Activated CD4-positive, alpha-beta T cell treated with anti-CD3 and anti-CD28 coated beads, Interleukin-2, amount 10 ng/mL, durations not matched to agents 7 days and 5 days (primary cell): Measurements from ENCODE around the gene ENTREP1. TPM values are rescaled to one million over a fixed set of nuclear protein-coding genes. Genes with fewer than 3 reads are reported as not detected.

Experiments used
- CTCF ChIA-PET: fragments of 350-600 bp; sonication (Branson Sonifier 250); formaldehyde crosslinking; loops from one replicate; lab custom pipeline; 2021; ENCODE audit warnings: antibody characterized with exemption; lab: Charles Lee
- POLR2A ChIA-PET: fragments of 350-600 bp; sonication (Branson Sonifier 250); formaldehyde crosslinking; loops from one replicate; lab custom pipeline; 2021; ENCODE audit warnings: antibody characterized with exemption; lab: Charles Lee
- DNase-seq: peaks from one replicate; pipeline ENCODE4 v3.0.0-alpha.2; 2020
- H3K27ac Mint-ChIP-seq: one replicate; pipeline ENCODE4 v1.8.0; 2021; ENCODE audit warnings: mild to moderate bottlenecking, moderate library complexity, mixed read lengths
- H3K27me3 Mint-ChIP-seq: one replicate; pipeline ENCODE4 v1.8.0; 2021; ENCODE audit warnings: mixed read lengths
- H3K36me3 Mint-ChIP-seq: one replicate; pipeline ENCODE4 v1.8.0; 2021; ENCODE audit warnings: low read depth, mixed read lengths
- H3K4me1 Mint-ChIP-seq: one replicate; pipeline ENCODE4 v1.8.0; 2021; ENCODE audit warnings: mixed read lengths
- H3K4me3 Mint-ChIP-seq: one replicate; pipeline ENCODE4 v1.8.0; 2021; ENCODE audit warnings: mild to moderate bottlenecking, moderate library complexity, mixed read lengths
- H3K9me3 Mint-ChIP-seq: one replicate; pipeline ENCODE4 v1.8.0; 2021; ENCODE audit warnings: mixed read lengths
- total RNA-seq, 2 experiments: library from RNA; stranded (reverse); gene quantifications; one replicate each; pipeline ENCODE4 v1.2.3, GENCODE V29; 2021

Gene ENTREP1
- total RNA-seq, result not detected

DNA sequence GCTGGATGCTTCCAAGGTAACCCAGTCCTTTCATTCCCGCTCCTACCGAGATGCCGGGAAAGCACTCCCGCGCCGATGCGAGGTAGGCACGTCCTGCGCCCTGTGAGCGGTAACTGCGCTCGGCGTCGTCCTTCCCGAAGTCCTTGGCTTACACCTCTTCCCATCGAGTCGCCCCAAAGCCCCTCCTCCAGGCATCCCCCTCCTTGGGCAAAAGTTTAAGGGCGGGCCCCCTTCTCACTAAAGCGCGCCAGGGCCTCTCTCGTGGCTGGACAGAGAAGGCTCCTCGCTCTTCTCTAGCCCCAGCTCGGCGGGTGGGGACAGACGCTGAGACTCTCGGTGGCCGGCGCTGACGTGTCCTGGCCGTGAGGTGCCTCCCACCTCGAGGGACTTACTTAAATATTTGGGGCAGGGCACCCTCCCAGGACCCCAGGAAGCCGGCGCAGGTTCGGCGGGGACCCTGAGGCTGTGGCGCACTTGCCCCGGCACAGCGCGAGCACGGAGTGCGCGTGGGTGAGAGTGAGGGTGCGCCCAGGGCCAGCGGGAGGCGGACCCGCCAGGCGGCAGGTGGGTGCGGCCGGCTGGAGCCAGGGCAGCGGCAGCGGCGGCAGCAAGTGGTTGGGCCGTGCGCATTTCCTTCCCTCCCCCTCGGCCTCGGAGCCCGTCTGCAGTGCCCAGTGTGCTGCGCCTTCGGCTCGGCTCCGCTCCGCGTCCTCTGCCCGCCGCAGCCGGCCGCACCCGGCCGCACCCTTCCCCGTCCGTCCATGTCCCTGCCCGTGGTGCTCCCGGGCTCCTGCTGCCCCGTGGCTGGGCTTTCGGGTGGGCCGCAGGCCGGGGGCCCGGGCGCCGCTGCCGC is at the start of gene ENTREP1:
Gene ENTREP1 (plus strand): TSS at position 667 of the 853 bp plus-strand sequence. CDS start 95 bp downstream, at position 762.
- POLR2A ChIA-PET, result no interaction called here
- H3K4me3 Mint-ChIP-seq, result no peak within 1 kb of the TSS
- no peak for DNase-seq

GRCh38 chr9:69276775-69277174 is 48.2 kb upstream of the ENTREP1 start:
- ChIA-PET POLR2A (no interaction called here), CTCF (no interaction called here)
- Mint-ChIP-seq H3K36me3 (no peaks in the 10 kb centered on the region), H3K9me3 (peaks cover 15% of the 10 kb centered on the region), H3K27ac (no peak overlapping the region), H3K27me3 (peaks cover 12% of the 10 kb centered on the region), H3K4me1 (no peaks in the 10 kb centered on the region), H3K4me3 (no peak overlapping the region)
- no peak for DNase-seq

More for the DNA sequence above, at the start of gene ENTREP1:
- Mint-ChIP-seq H3K36me3 (no peaks in the 10 kb centered on the region), H3K27ac (no peak within 1 kb of the TSS), H3K4me1 (peaks cover 1% of the 10 kb centered on the region), H3K9me3 (no peaks in the 10 kb centered on the region), H3K27me3 (peaks cover 59% of the 10 kb centered on the region)
- CTCF ChIA-PET, result no interaction called here

GRCh38 chr9:69279084-69279731 is 45.8 kb upstream of the ENTREP1 start:
- ChIA-PET CTCF (no interaction called here), POLR2A (no interaction called here)
- no peak overlapping the region for H3K4me3 Mint-ChIP-seq
- peaks cover 15% of the 10 kb centered on the region for H3K9me3 Mint-ChIP-seq
- H3K27me3 Mint-ChIP-seq, result peaks cover 6% of the 10 kb centered on the region
- DNase-seq, result no peak
- H3K36me3 Mint-ChIP-seq, result no peaks in the 10 kb centered on the region
- no peaks in the 10 kb centered on the region for H3K4me1 Mint-ChIP-seq
- H3K27ac Mint-ChIP-seq, result no peak overlapping the region

GRCh38 chr9:69279733-69280132 is 45.3 kb upstream of the ENTREP1 start:
- Mint-ChIP-seq H3K27me3 (peaks cover 9% of the 10 kb centered on the region), H3K4me3 (no peak overlapping the region), H3K9me3 (peaks cover 15% of the 10 kb centered on the region), H3K27ac (no peak overlapping the region), H3K4me1 (no peaks in the 10 kb centered on the region), H3K36me3 (no peaks in the 10 kb centered on the region)
- ChIA-PET POLR2A (no interaction called here), CTCF (no interaction called here)
- DNase-seq, result no peak

DNA sequence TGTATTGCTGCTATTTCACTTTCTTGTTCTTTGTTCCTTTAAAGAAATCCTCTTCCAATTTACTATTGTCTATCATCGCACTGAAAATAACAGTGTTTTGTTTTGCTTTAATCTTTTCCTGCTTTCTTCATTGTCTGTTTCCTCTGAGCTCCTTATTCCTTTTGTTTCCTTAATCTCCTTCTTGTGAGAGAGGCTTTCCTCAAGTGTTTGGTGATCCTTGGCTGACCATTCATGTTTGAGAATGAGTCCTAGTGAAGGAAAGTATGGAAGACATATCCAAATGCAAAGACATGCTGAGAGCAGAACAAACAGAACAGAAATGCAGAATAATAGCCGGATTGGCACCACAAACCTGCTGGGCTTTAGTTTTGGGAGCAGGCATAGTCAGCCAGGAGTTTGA is 42.0 kb upstream of the ENTREP1 start:
- peaks cover 17% of the 10 kb centered on the region for H3K27me3 Mint-ChIP-seq
- no peaks in the 10 kb centered on the region for H3K36me3 Mint-ChIP-seq
- no peak overlapping the region for H3K27ac Mint-ChIP-seq
- H3K4me3 Mint-ChIP-seq, result no peak overlapping the region
- CTCF ChIA-PET, result no interaction called here
- H3K4me1 Mint-ChIP-seq, result no peaks in the 10 kb centered on the region
- peaks cover 4% of the 10 kb centered on the region for H3K9me3 Mint-ChIP-seq
- no peak for DNase-seq
- POLR2A ChIA-PET, result no interaction called here

DNA sequence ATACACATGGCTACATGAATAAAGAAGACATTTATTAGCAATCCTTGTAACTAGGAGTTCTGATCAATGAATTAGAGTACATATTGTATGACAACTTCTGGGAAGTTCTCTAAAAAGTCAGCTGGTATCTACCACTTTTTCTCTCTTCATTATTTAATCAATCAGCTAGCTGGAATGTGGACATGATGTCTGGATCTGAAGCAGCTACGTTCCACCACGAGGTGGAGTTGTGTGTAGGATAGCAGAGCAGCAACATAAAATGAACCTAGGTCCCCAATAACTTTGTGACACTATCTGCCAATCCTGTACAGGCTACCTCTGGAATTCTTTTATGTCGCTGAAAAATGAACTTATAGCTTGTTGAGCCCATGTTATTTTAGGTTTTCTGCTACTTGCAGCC is 32.9 kb upstream of the ENTREP1 start:
- H3K27ac Mint-ChIP-seq, result no peak overlapping the region
- no peak for DNase-seq
- H3K36me3 Mint-ChIP-seq, result no peaks in the 10 kb centered on the region
- no peak overlapping the region for H3K4me3 Mint-ChIP-seq
- ChIA-PET POLR2A (no interaction called here), CTCF (interaction anchor here (0.6 kb wide), 1 partner anchor 167 kb away, joined by 4 read pairs; no protein-coding TSS in a partner anchor)
- no peaks in the 10 kb centered on the region for H3K4me1 Mint-ChIP-seq
- H3K27me3 Mint-ChIP-seq, result peaks cover 4% of the 10 kb centered on the region
- H3K9me3 Mint-ChIP-seq, result no peaks in the 10 kb centered on the region

DNA sequence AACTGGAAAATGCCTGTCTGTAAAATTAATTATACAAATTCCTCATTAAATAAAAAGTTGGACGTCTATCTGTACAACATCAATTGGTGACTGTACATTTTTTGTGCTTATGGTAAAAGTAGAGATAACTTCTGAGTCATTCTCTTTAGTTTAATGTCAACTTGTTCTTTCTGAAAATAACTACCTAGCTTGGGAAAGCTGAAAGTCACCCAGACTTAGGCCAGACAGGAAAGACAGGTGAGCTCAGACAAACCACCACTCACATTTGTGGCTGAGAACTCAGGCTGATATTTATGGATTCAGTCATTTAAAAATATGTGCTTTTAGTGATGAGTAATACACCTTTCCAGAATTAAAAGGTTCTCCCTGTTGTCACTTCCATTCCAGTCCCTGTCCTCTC is 31.9 kb upstream of the ENTREP1 start:
- Mint-ChIP-seq H3K4me1 (no peaks in the 10 kb centered on the region), H3K27me3 (peaks cover 3% of the 10 kb centered on the region), H3K36me3 (no peaks in the 10 kb centered on the region), H3K9me3 (no peaks in the 10 kb centered on the region), H3K27ac (no peak overlapping the region), H3K4me3 (no peak overlapping the region)
- no peak for DNase-seq
- ChIA-PET POLR2A (no interaction called here), CTCF (no interaction called here)

DNA sequence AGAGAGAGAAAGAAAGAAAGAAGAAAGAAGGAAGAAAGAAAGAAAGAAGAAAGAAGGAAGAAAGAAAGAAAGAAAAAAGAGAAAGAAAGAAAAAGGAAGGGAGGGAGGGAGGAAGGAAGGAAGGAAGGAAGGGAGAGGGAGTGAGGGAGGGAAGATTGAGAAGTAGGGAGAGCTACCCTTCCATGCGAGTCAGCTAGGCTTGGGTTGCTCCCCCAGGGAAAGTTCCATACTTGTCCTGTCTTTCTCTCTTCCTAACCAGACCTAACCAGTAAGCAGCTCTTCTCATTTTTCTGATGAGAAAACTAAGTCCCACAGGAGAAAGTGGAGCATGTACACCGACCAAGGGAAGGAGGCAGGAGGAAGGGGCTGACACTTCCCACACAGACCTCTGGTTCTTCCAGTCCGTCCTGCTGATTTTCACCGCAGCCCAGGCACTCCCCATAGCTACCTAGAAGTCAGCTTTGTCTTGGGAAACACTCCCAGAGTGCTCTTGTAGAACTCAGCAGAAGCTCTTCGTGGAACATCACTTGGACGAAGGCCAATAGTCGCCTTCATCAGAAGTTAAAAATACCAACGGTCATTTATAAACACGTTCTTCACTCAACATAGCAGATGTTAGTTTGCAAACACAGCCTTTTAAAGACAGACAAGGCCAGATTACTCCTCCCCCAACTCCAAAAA is 29.0 kb upstream of the ENTREP1 start:
- H3K27ac Mint-ChIP-seq, result no peak overlapping the region
- POLR2A ChIA-PET, result no interaction called here
- H3K4me1 Mint-ChIP-seq, result no peaks in the 10 kb centered on the region
- H3K4me3 Mint-ChIP-seq, result no peak overlapping the region
- DNase-seq, result no peak
- H3K27me3 Mint-ChIP-seq, result peaks cover 3% of the 10 kb centered on the region
- CTCF ChIA-PET, result interaction anchor here (0.7 kb wide), 1 partner anchor 1630 kb away, joined by 3 read pairs; no protein-coding TSS in a partner anchor
- H3K36me3 Mint-ChIP-seq, result no peaks in the 10 kb centered on the region
- H3K9me3 Mint-ChIP-seq, result no peaks in the 10 kb centered on the region

DNA sequence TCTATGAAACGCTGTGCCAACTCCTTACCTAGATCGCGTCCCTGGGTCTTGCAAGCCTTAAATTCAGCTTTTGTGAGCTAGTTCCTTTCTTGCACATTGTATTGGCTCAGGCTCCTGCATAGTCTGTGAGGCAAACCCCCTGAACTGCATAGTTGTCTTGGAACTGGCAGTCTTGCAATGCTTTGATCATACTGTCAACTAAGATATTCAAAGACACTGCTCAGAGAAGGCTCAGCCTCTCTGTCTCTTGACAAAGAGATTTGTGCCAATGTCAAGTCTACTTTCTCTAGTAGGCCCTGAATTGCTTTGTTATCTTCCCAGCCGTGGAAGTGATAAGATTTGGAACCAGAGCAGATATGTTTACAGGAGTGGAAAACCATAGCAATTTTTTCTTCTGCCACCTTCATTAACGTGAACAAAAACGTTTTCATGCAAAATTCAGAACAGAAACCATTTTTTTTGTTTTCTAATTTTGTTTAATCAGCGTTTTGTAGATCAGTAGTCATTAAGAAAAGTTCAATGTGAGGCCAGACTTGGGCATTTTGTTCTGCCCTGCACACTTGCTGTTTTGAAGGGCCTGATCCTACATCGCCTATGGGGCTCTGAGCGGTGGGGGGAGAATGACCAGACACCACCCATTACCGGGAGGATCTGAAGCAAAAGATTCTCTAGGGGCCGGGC is 27.6 kb upstream of the ENTREP1 start:
- Mint-ChIP-seq H3K4me3 (no peak overlapping the region), H3K27ac (no peak overlapping the region), H3K27me3 (peaks cover 7% of the 10 kb centered on the region), H3K9me3 (no peaks in the 10 kb centered on the region), H3K36me3 (no peaks in the 10 kb centered on the region), H3K4me1 (no peaks in the 10 kb centered on the region)
- CTCF ChIA-PET, result no interaction called here
- no peak for DNase-seq
- POLR2A ChIA-PET, result no interaction called here

- ChIA-PET POLR2A (no interaction called here), CTCF (interaction anchor here (0.7 kb wide), 1 partner anchor 33 kb away, joined by 7 read pairs; no protein-coding TSS in a partner anchor)
- peaks cover 9% of the 10 kb centered on the region for H3K27me3 Mint-ChIP-seq
- no peaks in the 10 kb centered on the region for H3K9me3 Mint-ChIP-seq
- no peak overlapping the region for H3K27ac Mint-ChIP-seq
- H3K36me3 Mint-ChIP-seq, result no peaks in the 10 kb centered on the region
- DNase-seq, result no peak
- no peaks in the 10 kb centered on the region for H3K4me1 Mint-ChIP-seq
- no peak overlapping the region for H3K4me3 Mint-ChIP-seq
Measured at GRCh38 chr9:69299315-69299714, 25.7 kb upstream of the ENTREP1 start.

- Mint-ChIP-seq H3K9me3 (no peaks in the 10 kb centered on the region), H3K27ac (no peak overlapping the region), H3K36me3 (no peaks in the 10 kb centered on the region), H3K27me3 (peaks cover 9% of the 10 kb centered on the region), H3K4me3 (no peak overlapping the region), H3K4me1 (no peaks in the 10 kb centered on the region)
- no peak for DNase-seq
- ChIA-PET CTCF (no interaction called here), POLR2A (no interaction called here)
Measured at GRCh38 chr9:69299826-69300225, 25.2 kb upstream of the ENTREP1 start.

DNA sequence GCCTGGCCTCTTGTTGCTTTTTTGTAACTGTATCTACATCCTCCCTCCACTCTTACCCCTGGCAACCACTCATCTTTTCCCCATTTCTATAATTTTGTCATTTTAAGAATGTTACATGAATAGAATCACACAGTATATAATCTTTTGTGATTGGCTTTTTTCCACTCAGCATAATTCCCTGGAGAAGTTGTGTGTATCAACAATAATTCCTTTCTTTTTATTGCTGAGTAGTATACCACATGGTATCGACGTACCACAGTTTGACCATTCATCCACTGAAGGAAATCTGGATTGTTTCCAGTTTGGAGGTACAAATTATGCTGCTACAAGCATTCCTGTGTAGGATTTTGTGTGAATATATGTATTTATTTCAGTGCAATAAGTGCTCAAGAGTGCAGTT is 21.7 kb upstream of the ENTREP1 start:
- Mint-ChIP-seq H3K9me3 (no peaks in the 10 kb centered on the region), H3K36me3 (no peaks in the 10 kb centered on the region), H3K4me1 (no peaks in the 10 kb centered on the region), H3K27me3 (peaks cover 13% of the 10 kb centered on the region), H3K27ac (no peak overlapping the region), H3K4me3 (no peak overlapping the region)
- CTCF ChIA-PET, result no interaction called here
- no peak for DNase-seq
- POLR2A ChIA-PET, result no interaction called here
